ENCODE results near the gene NXPH3.

The NXPH3 gene

GRCh38 chr17:49576088-49576916 is 631 bp downstream of the NXPH3 start:
- no peak for DNase-seq

- DNase-seq = no peak
These were observed 1.4 kb downstream of the NXPH3 start for GRCh38 chr17:49576917-49577649.

- DNase-seq = no peak
These were observed 1.9 kb downstream of the NXPH3 start for GRCh38 chr17:49577650-49577934.

GRCh38 chr17:49577963-49578362 is 2.3 kb downstream of the NXPH3 start:
- DNase-seq = no peak

- DNase-seq = no peak
These were observed 2.7 kb downstream of the NXPH3 start for GRCh38 chr17:49578414-49578813.

GRCh38 chr17:49578952-49579500 is 3.4 kb downstream of the NXPH3 start:
- no peak for DNase-seq

- DNase-seq = no peak
These were observed 3.9 kb downstream of the NXPH3 start for GRCh38 chr17:49579522-49579921.

GRCh38 chr17:49580055-49580721 is 4.5 kb downstream of the NXPH3 start:
- DNase-seq = no peak

GRCh38 chr17:49580981-49581647 is 5.4 kb downstream of the NXPH3 start:
- DNase-seq = no peak

GRCh38 chr17:49581648-49581998 is 6.0 kb downstream of the NXPH3 start:
- DNase-seq = no peak

GRCh38 chr17:49582055-49582722 is 6.5 kb downstream of the NXPH3 start:
- no peak for DNase-seq

- no peak for DNase-seq
These were observed 7.1 kb downstream of the NXPH3 start for GRCh38 chr17:49582789-49583188.

GRCh38 chr17:49583226-49583625 is 7.6 kb downstream of the NXPH3 start:
- no peak for DNase-seq

GRCh38 chr17:49583889-49584288 is 8.2 kb downstream of the NXPH3 start:
- no peak for DNase-seq

GRCh38 chr17:49585422-49586027 is 9.9 kb downstream of the NXPH3 start:
- DNase-seq = no peak

- no peak for DNase-seq
These were observed 11.8 kb downstream of the NXPH3 start for GRCh38 chr17:49587366-49588073.

- DNase-seq = no peak
These were observed 12.6 kb downstream of the NXPH3 start for GRCh38 chr17:49588312-49588711.

- no peak for DNase-seq
These were observed 13.3 kb downstream of the NXPH3 start for GRCh38 chr17:49588726-49589576.

- DNase-seq = no peak
These were observed 13.9 kb downstream of the NXPH3 start for GRCh38 chr17:49589577-49589927.

GRCh38 chr17:49590874-49591273 is 15.2 kb downstream of the NXPH3 start:
- no peak for DNase-seq

- no peak for DNase-seq
These were observed 16.6 kb downstream of the NXPH3 start for GRCh38 chr17:49592263-49592662.
